Measurements from ENCODE around the gene YJU2. TPM values are rescaled to one million over a fixed set of nuclear protein-coding genes. Genes with fewer than 3 reads are reported as not detected.
"Not testable (repeated sequence)": the region's sequence is repeated elsewhere in the genome, so short reads cannot be mapped to it uniquely, and the experiment has no call there.

Gene YJU2
- total and polyA plus RNA-seq, 2 experiments from 2014 or later = 10.6 to 17.3 TPM

- WGBS, 2 experiments (ENCODE audit: low coverage in 1 of 2, low lambda C conversion rate in 2 of 2, missing lambda C conversion rate in 2 of 2) = 73 to 79% methylated on average over 6 of the region's 6 CpGs
- Histone ChIP-seq H3K36me3 (ENCODE audit: low read depth) (no peaks in the 10 kb centered on the region), H4K20me1 (ENCODE audit: insufficient read depth) (no peaks in the 10 kb centered on the region), H3K9me3 (ENCODE audit: low read depth) (no peaks in the 10 kb centered on the region), H3K4me3 (no peak overlapping the region), H3K27ac (no peak overlapping the region), H3K79me2 (ENCODE audit: insufficient read depth) (no peaks in the 10 kb centered on the region), H3K9ac (no peak overlapping the region), H3K9me2 (ENCODE audit: insufficient read depth) (no peaks in the 10 kb centered on the region), H3K4me2 (ENCODE audit: unreplicated experiment) (no peak overlapping the region), H3K27me3 (replicated peaks; ENCODE audit: insufficient read depth) (no peaks in the 10 kb centered on the region), H3K4me1 (ENCODE audit: insufficient read depth) (no peaks in the 10 kb centered on the region), H2AFZ (no peak overlapping the region), H3F3A (ENCODE audit: insufficient read depth) (no peaks in the 10 kb centered on the region)
- TF ChIP-seq EZH2 (IDR thresholded peaks at IDR 0.05; ENCODE audit: insufficient read depth, poor library complexity, severe bottlenecking) = no peak
- TF ChIP-seq EZH2phosphoT487 (IDR thresholded peaks at IDR 0.05; ENCODE audit: insufficient read depth, low read depth) = no peak
- DNase-seq = no peak
- in situ Hi-C loops (cut with MboI) = no loop called here
Observed at GRCh38 chr19:4216846-4217245, 30.0 kb upstream of the YJU2 start.

GRCh38 chr19:4217429-4218264 lies 29.2 kb upstream of the YJU2 start:
- no peak for TF ChIP-seq EZH2 (IDR thresholded peaks at IDR 0.05; ENCODE audit: insufficient read depth, poor library complexity, severe bottlenecking)
- TF ChIP-seq EZH2phosphoT487 (IDR thresholded peaks at IDR 0.05; ENCODE audit: insufficient read depth, low read depth) = no peak
- H2AFZ ChIP-seq = no peak overlapping the region
- H3K4me3 ChIP-seq = no peak overlapping the region
- H3K9me2 ChIP-seq (ENCODE audit: insufficient read depth) = no peaks in the 10 kb centered on the region
- no peak for DNase-seq
- H3K36me3 ChIP-seq (ENCODE audit: low read depth) = no peaks in the 10 kb centered on the region
- no peaks in the 10 kb centered on the region for H3F3A ChIP-seq (ENCODE audit: insufficient read depth)
- H3K4me1 ChIP-seq (ENCODE audit: insufficient read depth) = no peaks in the 10 kb centered on the region
- no peaks in the 10 kb centered on the region for H4K20me1 ChIP-seq (ENCODE audit: insufficient read depth)
- WGBS, 2 experiments (ENCODE audit: low coverage in 1 of 2, low lambda C conversion rate in 2 of 2, missing lambda C conversion rate in 2 of 2) = 92 to 93% methylated on average over 61 to 81 of the region's 81 CpGs
- no peaks in the 10 kb centered on the region for H3K9me3 ChIP-seq (ENCODE audit: low read depth)
- H3K9ac ChIP-seq = no peak overlapping the region
- no peaks in the 10 kb centered on the region for H3K27me3 ChIP-seq (replicated peaks; ENCODE audit: insufficient read depth)
- H3K4me2 ChIP-seq (ENCODE audit: unreplicated experiment) = no peak overlapping the region
- in situ Hi-C loops (cut with MboI) = no loop called here
- H3K27ac ChIP-seq = no peak overlapping the region
- H3K79me2 ChIP-seq (ENCODE audit: insufficient read depth) = no peaks in the 10 kb centered on the region

- H4K20me1 ChIP-seq (ENCODE audit: insufficient read depth); H3K9me3 ChIP-seq (ENCODE audit: low read depth); H3K4me1 ChIP-seq (ENCODE audit: insufficient read depth); H3F3A ChIP-seq (ENCODE audit: insufficient read depth); H3K9ac ChIP-seq; H3K27ac ChIP-seq; H3K4me3 ChIP-seq; H3K9me2 ChIP-seq (ENCODE audit: insufficient read depth); in situ Hi-C loops (cut with MboI); H3K79me2 ChIP-seq (ENCODE audit: insufficient read depth); H3K27me3 ChIP-seq (replicated peaks; ENCODE audit: insufficient read depth); H3K4me2 ChIP-seq (ENCODE audit: unreplicated experiment); DNase-seq; H2AFZ ChIP-seq; H3K36me3 ChIP-seq (ENCODE audit: low read depth): not testable (repeated sequence)
- WGBS, 2 experiments (ENCODE audit: low coverage in 1 of 2, low lambda C conversion rate in 2 of 2, missing lambda C conversion rate in 2 of 2) = 91 to 93% methylated on average over 1 of the region's 1 CpG
Observed at GRCh38 chr19:4218523-4218922, 28.4 kb upstream of the YJU2 start.

GRCh38 chr19:4220188-4220587 lies 26.7 kb upstream of the YJU2 start:
- no peak overlapping the region for H2AFZ ChIP-seq
- H3K9me3 ChIP-seq (ENCODE audit: low read depth) = no peaks in the 10 kb centered on the region
- DNase-seq = no peak
- TF ChIP-seq EZH2phosphoT487 (IDR thresholded peaks at IDR 0.05; ENCODE audit: insufficient read depth, low read depth) (no peak), EZH2 (IDR thresholded peaks at IDR 0.05; ENCODE audit: insufficient read depth, poor library complexity, severe bottlenecking) (no peak)
- H3K4me2 ChIP-seq (ENCODE audit: unreplicated experiment) = no peak overlapping the region
- H3K27me3 ChIP-seq (replicated peaks; ENCODE audit: insufficient read depth) = no peaks in the 10 kb centered on the region
- H3K79me2 ChIP-seq (ENCODE audit: insufficient read depth) = no peaks in the 10 kb centered on the region
- H3K9ac ChIP-seq = no peak overlapping the region
- no peak overlapping the region for H3K4me3 ChIP-seq
- no peaks in the 10 kb centered on the region for H3K4me1 ChIP-seq (ENCODE audit: insufficient read depth)
- no peak overlapping the region for H3K27ac ChIP-seq
- in situ Hi-C loops (cut with MboI) = no loop called here
- H4K20me1 ChIP-seq (ENCODE audit: insufficient read depth) = no peaks in the 10 kb centered on the region
- WGBS, 2 experiments (ENCODE audit: low coverage in 1 of 2, low lambda C conversion rate in 2 of 2, missing lambda C conversion rate in 2 of 2) = 80 to 92% methylated on average over 7 of the region's 7 CpGs
- no peaks in the 10 kb centered on the region for H3F3A ChIP-seq (ENCODE audit: insufficient read depth)
- no peaks in the 10 kb centered on the region for H3K36me3 ChIP-seq (ENCODE audit: low read depth)
- H3K9me2 ChIP-seq (ENCODE audit: insufficient read depth) = no peaks in the 10 kb centered on the region

Data from GM23248 (cell line).